ENCODE data around the gene GPATCH4. TPM values are rescaled to one million over a fixed set of nuclear protein-coding genes. Genes with fewer than 3 reads are reported as not detected.
"Not testable (repeated sequence)": the region's sequence is repeated elsewhere in the genome, so short reads cannot be mapped to it uniquely, and the experiment has no call there.

GPATCH4 gene
- total and polyA plus RNA-seq, 2 of the 4 experiments (the other 2 are of a cell fraction): 32.6 to 41.8 TPM

DNA sequence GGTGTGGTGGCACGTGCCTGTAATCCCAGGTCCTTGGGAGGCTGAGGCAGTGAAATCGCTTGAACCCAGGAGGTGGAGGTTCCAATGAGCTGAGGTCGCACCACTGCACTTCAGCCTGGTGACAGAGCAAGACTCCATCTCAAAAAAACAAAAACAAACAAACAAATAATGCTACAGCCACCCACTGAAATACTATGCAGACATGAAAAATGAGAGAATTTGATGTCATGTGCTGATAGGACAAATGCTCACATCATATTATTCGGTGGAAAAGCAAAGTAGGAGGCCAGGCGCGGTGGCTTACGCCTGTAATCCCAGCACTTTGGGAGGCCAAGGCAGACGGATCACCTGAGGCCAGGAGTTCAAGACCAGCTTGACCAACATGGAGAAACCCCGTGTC, 8.8 kb upstream of the GPATCH4 start:
- POLR2A ChIA-PET (ENCODE audit: unreplicated experiment); H3K9me1 ChIP-seq (ENCODE audit: insufficient read depth, low read length); H3K4me1 ChIP-seq (ENCODE audit: control insufficient read depth, insufficient read depth, low read length); H3K23ac ChIP-seq (ENCODE audit: low read depth, low read length); H3K4me2 ChIP-seq (ENCODE audit: low read depth, low read length); H3K9ac ChIP-seq (ENCODE audit: low read depth, low read length); H4K20me1 ChIP-seq (ENCODE audit: insufficient read depth, low read length); H3K79me1 ChIP-seq (ENCODE audit: low read depth in 1 of 2, low read length in 2 of 2); H3K56ac ChIP-seq (ENCODE audit: extremely low read depth, insufficient read depth, low read length); H3K4me3 ChIP-seq (ENCODE audit: insufficient read depth, low read depth, low read length); H3K4ac ChIP-seq (ENCODE audit: low read depth, low read length); H3K27ac ChIP-seq (ENCODE audit: insufficient read depth, low read length); in situ Hi-C loops (cut with MboI; ENCODE audit: low sequenced_read_pairs); H4K8ac ChIP-seq (ENCODE audit: low read depth in 2 of 2, low read length in 2 of 2); BruUV-seq (replicated peaks); H2BK120ac ChIP-seq (ENCODE audit: low read depth, low read length); H2BK5ac ChIP-seq (ENCODE audit: low read depth, low read length, poor library complexity, severe bottlenecking); H3K14ac ChIP-seq (replicated peaks; ENCODE audit: low read depth, low read length); ATAC-seq (ENCODE audit: low read depth); intact Hi-C loops (cut with micrococcal nuclease); H2BK20ac ChIP-seq (ENCODE audit: low read depth, low read length); H3K9me3 ChIP-seq (ENCODE audit: control insufficient read depth, insufficient read depth, low read length); dilution Hi-C loops (cut with HindIII; ENCODE audit: low sequenced_read_pairs, unreplicated experiment); H3K18ac ChIP-seq (ENCODE audit: low read depth, low read length); H2AK5ac ChIP-seq (ENCODE audit: low read depth, low read length); DNase-seq; H2AK9ac ChIP-seq (replicated peaks; ENCODE audit: low read depth, low read length, poor library complexity); H4K91ac ChIP-seq (ENCODE audit: insufficient read depth, low read depth, low read length); H4K5ac ChIP-seq (ENCODE audit: low read depth, low read length); H2AFZ ChIP-seq (replicated peaks; ENCODE audit: low read length, poor library complexity); H3K36me3 ChIP-seq (ENCODE audit: control insufficient read depth, insufficient read depth, low read length); H2BK15ac ChIP-seq (ENCODE audit: low read depth, low read length): not testable (repeated sequence)
- CTCF ChIA-PET: interaction anchor here (0.7 kb wide), 1 partner anchor 121 kb away, joined by 6 read pairs; no protein-coding TSS in a partner anchor
- peaks cover 36% of the 10 kb centered on the region for H3K27me3 ChIP-seq (ENCODE audit: control insufficient read depth, insufficient read depth, low read length)
- WGBS, 2 experiments (ENCODE audit: extremely low coverage in 2 of 2, insufficient read length in 1 of 2): 72% methylated on average over 5 of the region's 9 CpGs; no CpG with 5 or more reads in 1 of the 2 experiments

Measured in IMR-90 (cell line).